ENCODE measurements around the gene PMPCB. TPM values are rescaled to one million over a fixed set of nuclear protein-coding genes. Genes with fewer than 3 reads are reported as not detected.

The PMPCB gene
- total and polyA plus RNA-seq, 2 donors (not counting 3 experiments of a cell fraction or from before 2014, with no cell fraction given), result 30.0 to 36.8 TPM

DNA sequence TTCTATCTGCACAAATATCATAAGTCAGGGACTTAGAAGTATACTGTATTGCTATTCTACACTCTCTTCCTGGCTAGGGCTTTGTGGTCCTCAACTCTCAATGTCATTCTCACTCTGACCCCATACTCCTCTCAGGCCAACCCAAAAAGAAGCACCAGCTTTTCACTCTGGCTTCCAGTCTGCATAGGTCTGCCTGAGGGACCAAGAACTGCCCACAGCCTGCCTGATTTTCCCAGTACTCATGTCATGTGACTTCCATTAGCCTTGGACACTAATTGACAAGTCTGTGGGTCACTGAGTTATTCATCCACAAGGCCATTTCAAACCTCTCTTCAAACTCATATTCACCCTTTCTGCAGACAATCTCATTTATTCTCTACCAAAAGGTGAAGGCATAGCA is 19.8 kb downstream of the PMPCB start:
- no peak for FAIRE-seq
- Histone ChIP-seq H3K9me1 (replicated peaks; ENCODE audit: control insufficient read depth, extremely low read depth, insufficient read depth, low read length) (no peaks in the 10 kb centered on the region), H3K79me2 (ENCODE audit: control insufficient read depth, insufficient read depth, low read length) (no peaks in the 10 kb centered on the region), H3K27me3 (ENCODE audit: control insufficient read depth in 2 of 2, insufficient read depth in 2 of 2, low read length in 2 of 2) (no peaks in the 10 kb centered on the region), H4K20me1 (replicated peaks; ENCODE audit: control insufficient read depth, extremely low read depth, insufficient read depth, low read length) (peaks cover 3% of the 10 kb centered on the region), H3K4me3 (replicated peaks in 1 of 3; ENCODE audit: insufficient read depth in 1 of 3, low read depth in 1 of 3, low read length in 3 of 3) (no peak overlapping the region), H3K9ac (replicated peaks; ENCODE audit: extremely low read depth, insufficient read depth, low read length) (no peak overlapping the region), H3K4me1 (ENCODE audit: control insufficient read depth, extremely low read depth, insufficient read depth, low read length) (no peaks in the 10 kb centered on the region), H3K9me3 (replicated peaks; ENCODE audit: control insufficient read depth, insufficient read depth, low read length) (no peaks in the 10 kb centered on the region), H3K36me3 (ENCODE audit: control insufficient read depth in 2 of 2, extremely low read depth in 1 of 2, insufficient read depth in 2 of 2, low read length in 2 of 2) (peaks cover 25 to 44% of the 10 kb centered on the region in 2 experiments), H3K4me2 (ENCODE audit: insufficient read depth, low read length) (no peak overlapping the region), H3K27ac (ENCODE audit: insufficient read depth, low read depth, low read length) (no peak overlapping the region), H2AFZ (ENCODE audit: low read depth, low read length) (no peak overlapping the region)
- TF ChIP-seq, protein P1, sequence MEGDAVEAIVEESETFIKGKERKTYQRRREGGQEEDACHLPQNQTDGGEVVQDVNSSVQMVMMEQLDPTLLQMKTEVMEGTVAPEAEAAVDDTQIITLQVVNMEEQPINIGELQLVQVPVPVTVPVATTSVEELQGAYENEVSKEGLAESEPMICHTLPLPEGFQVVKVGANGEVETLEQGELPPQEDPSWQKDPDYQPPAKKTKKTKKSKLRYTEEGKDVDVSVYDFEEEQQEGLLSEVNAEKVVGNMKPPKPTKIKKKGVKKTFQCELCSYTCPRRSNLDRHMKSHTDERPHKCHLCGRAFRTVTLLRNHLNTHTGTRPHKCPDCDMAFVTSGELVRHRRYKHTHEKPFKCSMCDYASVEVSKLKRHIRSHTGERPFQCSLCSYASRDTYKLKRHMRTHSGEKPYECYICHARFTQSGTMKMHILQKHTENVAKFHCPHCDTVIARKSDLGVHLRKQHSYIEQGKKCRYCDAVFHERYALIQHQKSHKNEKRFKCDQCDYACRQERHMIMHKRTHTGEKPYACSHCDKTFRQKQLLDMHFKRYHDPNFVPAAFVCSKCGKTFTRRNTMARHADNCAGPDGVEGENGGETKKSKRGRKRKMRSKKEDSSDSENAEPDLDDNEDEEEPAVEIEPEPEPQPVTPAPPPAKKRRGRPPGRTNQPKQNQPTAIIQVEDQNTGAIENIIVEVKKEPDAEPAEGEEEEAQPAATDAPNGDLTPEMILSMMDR (IDR thresholded peaks at IDR 0.05; ENCODE audit: extremely low read depth in 1 of 2, insufficient read depth in 1 of 2, low read depth in 1 of 2, low read length in 2 of 2), result no peak
- TF ChIP-seq JUN (IDR thresholded peaks at IDR 0.05; ENCODE audit: borderline replicate concordance, insufficient read depth, insufficient read length, low read depth) (no peak), FOS (IDR thresholded peaks at IDR 0.05; ENCODE audit: borderline replicate concordance, insufficient read depth, low read length) (no peak), POLR2AphosphoS5 (IDR thresholded peaks at IDR 0.05; ENCODE audit: insufficient read depth, low read depth, low read length) (no peak), EZH2 (IDR thresholded peaks at IDR 0.05; ENCODE audit: borderline replicate concordance, low read depth, low read length, severe bottlenecking) (no peak), GATA2 (IDR thresholded peaks at IDR 0.05; ENCODE audit: insufficient read depth, insufficient read length, low read depth, low read length) (no peak), POLR2A (IDR thresholded peaks at IDR 0.05; ENCODE audit: low read depth, low read length) (no peak), MYC (IDR thresholded peaks at IDR 0.05; ENCODE audit: low read depth, low read length) (no peak)
- TF ChIP-seq, protein P2, sequence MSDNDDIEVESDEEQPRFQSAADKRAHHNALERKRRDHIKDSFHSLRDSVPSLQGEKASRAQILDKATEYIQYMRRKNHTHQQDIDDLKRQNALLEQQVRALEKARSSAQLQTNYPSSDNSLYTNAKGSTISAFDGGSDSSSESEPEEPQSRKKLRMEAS (IDR thresholded peaks at IDR 0.05; ENCODE audit: insufficient read depth, insufficient read length), result no peak
- no TSS peak for BruUV-seq (replicated peaks)
- ChIA-PET CTCF (no interaction called here), POLR2A (no interaction called here)
- dilution Hi-C loops (cut with MboI; ENCODE audit: extremely low pct_ligation_motif_present, low sequenced_read_pairs), result no loop called here
- no peak for DNase-seq (ENCODE audit: low read depth, low spot score)
- intact Hi-C loops (cut with micrococcal nuclease), result no loop called here

Data from endothelial cell of umbilical vein (primary cell).